ENCODE data around the gene SLC12A1.

DNA sequence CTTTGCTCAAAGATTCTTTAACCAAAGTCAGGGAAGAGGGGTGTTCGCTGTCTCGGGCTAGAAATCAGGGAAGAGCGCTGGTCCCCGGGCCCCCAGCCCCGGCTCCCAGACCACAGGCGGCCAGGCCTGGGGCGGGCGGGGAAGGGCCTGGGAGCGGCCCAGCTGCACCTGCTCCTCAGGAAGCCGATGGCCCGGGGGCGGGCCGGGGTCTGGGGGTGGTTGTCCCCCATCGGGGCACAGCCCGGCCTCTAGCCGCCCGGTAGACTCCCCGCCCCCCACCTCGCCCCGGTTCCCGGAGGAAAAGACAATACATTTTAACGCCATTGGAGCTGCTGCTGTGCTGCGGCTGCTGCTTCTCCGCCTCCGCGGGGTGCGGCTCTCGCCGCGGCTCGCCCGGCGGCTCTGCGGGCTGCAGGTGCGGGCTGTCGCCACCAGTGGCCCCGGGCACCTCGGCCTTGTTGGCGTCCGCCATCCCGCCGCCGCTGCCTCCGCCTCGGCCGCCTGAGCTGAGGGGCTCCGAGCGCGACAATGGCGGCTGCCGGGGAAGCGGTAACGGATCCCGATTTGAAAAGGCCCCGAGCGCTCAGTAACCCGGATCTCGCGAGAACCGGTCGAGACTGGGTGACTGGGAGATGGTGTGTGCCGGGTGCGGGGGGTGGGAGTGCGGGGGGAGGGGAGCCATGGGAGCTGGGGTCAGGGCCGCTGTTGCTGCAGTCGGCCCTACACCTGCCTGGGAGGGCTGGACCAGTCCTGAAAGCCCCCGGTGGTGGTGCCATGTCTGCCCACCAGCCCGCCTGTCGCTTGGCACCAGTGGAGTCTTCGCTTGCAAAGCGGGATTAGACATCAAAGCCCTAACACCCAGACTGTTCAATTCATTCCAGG is 28.1 kb upstream of the SLC12A1 start, which contains the start of gene MYEF2:
- TF ChIP-seq, protein P1, sequence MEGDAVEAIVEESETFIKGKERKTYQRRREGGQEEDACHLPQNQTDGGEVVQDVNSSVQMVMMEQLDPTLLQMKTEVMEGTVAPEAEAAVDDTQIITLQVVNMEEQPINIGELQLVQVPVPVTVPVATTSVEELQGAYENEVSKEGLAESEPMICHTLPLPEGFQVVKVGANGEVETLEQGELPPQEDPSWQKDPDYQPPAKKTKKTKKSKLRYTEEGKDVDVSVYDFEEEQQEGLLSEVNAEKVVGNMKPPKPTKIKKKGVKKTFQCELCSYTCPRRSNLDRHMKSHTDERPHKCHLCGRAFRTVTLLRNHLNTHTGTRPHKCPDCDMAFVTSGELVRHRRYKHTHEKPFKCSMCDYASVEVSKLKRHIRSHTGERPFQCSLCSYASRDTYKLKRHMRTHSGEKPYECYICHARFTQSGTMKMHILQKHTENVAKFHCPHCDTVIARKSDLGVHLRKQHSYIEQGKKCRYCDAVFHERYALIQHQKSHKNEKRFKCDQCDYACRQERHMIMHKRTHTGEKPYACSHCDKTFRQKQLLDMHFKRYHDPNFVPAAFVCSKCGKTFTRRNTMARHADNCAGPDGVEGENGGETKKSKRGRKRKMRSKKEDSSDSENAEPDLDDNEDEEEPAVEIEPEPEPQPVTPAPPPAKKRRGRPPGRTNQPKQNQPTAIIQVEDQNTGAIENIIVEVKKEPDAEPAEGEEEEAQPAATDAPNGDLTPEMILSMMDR (IDR thresholded peaks at IDR 0.05): no peak
- no peak for TF ChIP-seq POLR2A (IDR thresholded peaks at IDR 0.05)

Measured in lower leg skin (tissue), 3 donors.